ENCODE measurements around the gene INPP5D. TPM values are rescaled to one million over a fixed set of nuclear protein-coding genes. Genes with fewer than 3 reads are reported as not detected.

Gene INPP5D
- total RNA-seq, 1 donor from 2014 or later, result 4.9 TPM

- intact Hi-C loops (cut with micrococcal nuclease), result no loop called here
- Histone ChIP-seq H3K27me3 (ENCODE audit: low read depth) (peaks cover 19% of the 10 kb centered on the region), H3K9me3 (replicated peaks) (peaks cover 11% of the 10 kb centered on the region), H3K27ac (replicated peaks) (no peak overlapping the region), H3K4me3 (no peak overlapping the region), H3K4me1 (peaks cover 20% of the 10 kb centered on the region), H3K36me3 (no peaks in the 10 kb centered on the region)
- TF ChIP-seq CTCF (IDR thresholded peaks at IDR 0.05; ENCODE audit: borderline replicate concordance), result no peak
- DNase-seq, result no peak
Observed at GRCh38 chr2:233076749-233077148, 16.6 kb downstream of the INPP5D start.

GRCh38 chr2:233079473-233079877 is 19.3 kb downstream of the INPP5D start:
- Histone ChIP-seq H3K27me3 (ENCODE audit: low read depth) (peaks cover 11% of the 10 kb centered on the region), H3K4me1 (peaks cover 40% of the 10 kb centered on the region), H3K9me3 (replicated peaks) (no peaks in the 10 kb centered on the region), H3K27ac (replicated peaks) (no peak overlapping the region), H3K4me3 (no peak overlapping the region), H3K36me3 (no peaks in the 10 kb centered on the region)
- no peak for TF ChIP-seq CTCF (IDR thresholded peaks at IDR 0.05; ENCODE audit: borderline replicate concordance)
- no peak for DNase-seq
- intact Hi-C loops (cut with micrococcal nuclease), result no loop called here

GRCh38 chr2:233079953-233080835 is 20.1 kb downstream of the INPP5D start:
- TF ChIP-seq CTCF (IDR thresholded peaks at IDR 0.05; ENCODE audit: borderline replicate concordance), result no peak
- Histone ChIP-seq H3K27me3 (ENCODE audit: low read depth) (peaks cover 11% of the 10 kb centered on the region), H3K4me3 (no peak overlapping the region), H3K4me1 (peaks cover 45% of the 10 kb centered on the region), H3K27ac (replicated peaks) (no peak overlapping the region), H3K36me3 (no peaks in the 10 kb centered on the region), H3K9me3 (replicated peaks) (no peaks in the 10 kb centered on the region)
- no peak for DNase-seq
- intact Hi-C loops (cut with micrococcal nuclease), result no loop called here

- intact Hi-C loops (cut with micrococcal nuclease), result no loop called here
- Histone ChIP-seq H3K4me3 (no peak overlapping the region), H3K9me3 (replicated peaks) (no peaks in the 10 kb centered on the region), H3K27ac (replicated peaks) (no peak overlapping the region), H3K27me3 (ENCODE audit: low read depth) (peaks cover 11% of the 10 kb centered on the region), H3K4me1 (peaks cover 45% of the 10 kb centered on the region), H3K36me3 (no peaks in the 10 kb centered on the region)
- no peak for DNase-seq
- TF ChIP-seq CTCF (IDR thresholded peaks at IDR 0.05; ENCODE audit: borderline replicate concordance), result no peak
Observed at GRCh38 chr2:233080836-233081229, 20.7 kb downstream of the INPP5D start.

- Histone ChIP-seq H3K4me3 (no peak overlapping the region), H3K36me3 (no peaks in the 10 kb centered on the region), H3K27ac (replicated peaks) (no peak overlapping the region), H3K27me3 (ENCODE audit: low read depth) (peaks cover 11% of the 10 kb centered on the region), H3K9me3 (replicated peaks) (no peaks in the 10 kb centered on the region), H3K4me1 (peaks cover 44% of the 10 kb centered on the region)
- no peak for TF ChIP-seq CTCF (IDR thresholded peaks at IDR 0.05; ENCODE audit: borderline replicate concordance)
- intact Hi-C loops (cut with micrococcal nuclease), result no loop called here
- no peak for DNase-seq
Observed at GRCh38 chr2:233081232-233081730, 21.1 kb downstream of the INPP5D start.
